IPS-18c (cell line): ENCODE data around the gene AHSA1.
"Not testable (repeated sequence)": the region's sequence is repeated elsewhere in the genome, so short reads cannot be mapped to it uniquely, and the experiment has no call there.

Source experiments
- H3K4me3 ChIP-seq: 2 replicates; pipeline ENCODE4 v1.7.0; 2013; ENCODE audit warnings: low read depth, mild to moderate bottlenecking, low read length, moderate library complexity; ENCODE audit not compliant: insufficient read depth
- H3K9me3 ChIP-seq: one replicate; pipeline ENCODE4 v1.6.1; 2013; ENCODE audit warnings: mild to moderate bottlenecking, low read length, moderate library complexity; ENCODE audit not compliant: control insufficient read depth, insufficient read depth

AHSA1 gene

GRCh38 chr14:77457522-77458248, at the start of gene AHSA1, which contains the start of gene VIPAS39:
Gene AHSA1, plus strand, starts transcription at chr14:77458093. Its CDS starts 97 bp downstream, at chr14:77458190.
Gene VIPAS39, minus strand, starts transcription at chr14:77457601. Its CDS starts 3,499 bp downstream, at chr14:77454102.
- Histone ChIP-seq H3K4me3 (peak within 1 kb of the TSS; percentile 67), H3K9me3 (no peaks in the 10 kb centered on the region)

GRCh38 chr14:77409131-77409533, 48.8 kb upstream of the AHSA1 start:
- no peak overlapping the region for H3K4me3 ChIP-seq
- H3K9me3 ChIP-seq, result no peaks in the 10 kb centered on the region

- not testable (repeated sequence) for H3K9me3 ChIP-seq, H3K4me3 ChIP-seq
Measured at GRCh38 chr14:77415403-77416030, 42.4 kb upstream of the AHSA1 start.

GRCh38 chr14:77416098-77416497, 41.8 kb upstream of the AHSA1 start:
- not testable (repeated sequence) for H3K4me3 ChIP-seq

GRCh38 chr14:77416836-77417235, 41.1 kb upstream of the AHSA1 start:
- Histone ChIP-seq H3K4me3 (no peak overlapping the region), H3K9me3 (peaks cover 3% of the 10 kb centered on the region)

More at GRCh38 chr14:77416098-77416497, 41.8 kb upstream of the AHSA1 start:
- H3K9me3 ChIP-seq, result not testable (repeated sequence)

- H3K9me3 ChIP-seq, result peaks cover 3% of the 10 kb centered on the region
- H3K4me3 ChIP-seq, result no peak overlapping the region
Measured at GRCh38 chr14:77421201-77421600, 36.7 kb upstream of the AHSA1 start.

- no peak within 1 kb of the TSS for H3K4me3 ChIP-seq
- peaks cover 3% of the 10 kb centered on the region for H3K9me3 ChIP-seq
Measured at GRCh38 chr14:77423423-77423822, 34.5 kb upstream of the AHSA1 start, which contains the start of gene NOXRED1. Gene NOXRED1, minus strand, starts transcription at chr14:77423523. Its CDS starts 634 bp downstream, at chr14:77422889.

GRCh38 chr14:77424862-77425261, 33.0 kb upstream of the AHSA1 start:
- peak overlapping the region; percentile 5; the same call in 1 of the 2 replicates for H3K4me3 ChIP-seq

GRCh38 chr14:77426396-77426795, 31.5 kb upstream of the AHSA1 start:
- Histone ChIP-seq H3K4me3 (no peak overlapping the region), H3K9me3 (no peaks in the 10 kb centered on the region)

More at GRCh38 chr14:77424862-77425261, 33.0 kb upstream of the AHSA1 start:
- peaks cover under 1% of the 10 kb centered on the region for H3K9me3 ChIP-seq

GRCh38 chr14:77436042-77436441, 21.9 kb upstream of the AHSA1 start:
- Histone ChIP-seq H3K9me3 (no peaks in the 10 kb centered on the region), H3K4me3 (no peak overlapping the region)

GRCh38 chr14:77438596-77438995, 19.3 kb upstream of the AHSA1 start:
- Histone ChIP-seq H3K9me3 (no peaks in the 10 kb centered on the region), H3K4me3 (no peak overlapping the region)

- Histone ChIP-seq H3K9me3 (no peaks in the 10 kb centered on the region), H3K4me3 (no peak overlapping the region)
Measured at GRCh38 chr14:77439861-77440260, 18.0 kb upstream of the AHSA1 start.

GRCh38 chr14:77442196-77442595, 15.7 kb upstream of the AHSA1 start:
- Histone ChIP-seq H3K9me3 (no peaks in the 10 kb centered on the region), H3K4me3 (no peak overlapping the region)

GRCh38 chr14:77455966-77456640, 1.8 kb upstream of the AHSA1 start:
- H3K4me3 ChIP-seq, result no peak overlapping the region
- no peaks in the 10 kb centered on the region for H3K9me3 ChIP-seq

- peak overlapping the region; percentile 67 for H3K4me3 ChIP-seq
- H3K9me3 ChIP-seq, result no peaks in the 10 kb centered on the region
Measured at GRCh38 chr14:77457115-77457521, 775 bp upstream of the AHSA1 start.

- H3K4me3 ChIP-seq, result peak overlapping the region; percentile 67
- H3K9me3 ChIP-seq, result no peaks in the 10 kb centered on the region
Measured at GRCh38 chr14:77458249-77458950, 507 bp downstream of the AHSA1 start.

- Histone ChIP-seq H3K9me3 (no peaks in the 10 kb centered on the region), H3K4me3 (peak overlapping the region; percentile 67)
Measured at GRCh38 chr14:77459072-77459723, 1.3 kb downstream of the AHSA1 start.
